NCI-H1436 treated with DMSO at 0.1 percent for 48 hours (cell line): Measurements from ENCODE around the gene TSPYL6.
"Not testable (repeated sequence)": the region's sequence is repeated elsewhere in the genome, so short reads cannot be mapped to it uniquely, and the experiment has no call there.

Source experiments
- DNase-seq: peaks from one replicate; lab custom pipeline; 2025; lab: John Stamatoyannopoulos, UW

TSPYL6 gene

DNA sequence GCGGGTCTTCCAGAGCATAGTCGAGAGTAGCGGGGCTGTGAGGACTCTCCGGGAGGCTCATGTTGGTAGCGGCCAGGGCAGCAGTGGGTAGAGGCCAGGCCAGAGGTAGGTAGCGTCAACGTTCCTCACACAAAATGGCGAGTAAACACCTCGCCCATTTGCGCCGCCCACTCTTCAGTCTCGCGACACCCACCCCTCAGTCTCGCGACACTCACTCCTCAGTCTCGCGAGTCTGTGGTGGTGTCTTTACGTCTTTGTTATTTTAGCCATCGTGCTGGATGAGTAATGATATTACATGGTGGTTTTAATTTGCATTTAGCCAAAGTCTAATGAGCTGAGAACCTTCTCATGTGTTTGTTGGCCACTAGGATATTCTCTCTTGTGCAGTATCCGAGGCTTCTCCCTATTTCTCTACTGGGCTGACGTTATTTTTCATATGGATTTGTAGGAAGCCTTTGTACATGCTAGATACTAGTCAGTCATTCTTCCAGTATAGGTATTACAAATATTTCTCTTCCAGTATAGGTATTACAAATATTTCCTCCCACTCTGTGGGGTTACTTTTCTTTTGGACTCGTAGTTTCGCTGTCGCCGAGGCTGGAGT lies at the start of gene TSPYL6:
Gene TSPYL6, minus strand, starts transcription at position 139 of the 604 bp plus-strand sequence. Its CDS starts 78 bp downstream, at position 61.
- DNase-seq: no peak

DNA sequence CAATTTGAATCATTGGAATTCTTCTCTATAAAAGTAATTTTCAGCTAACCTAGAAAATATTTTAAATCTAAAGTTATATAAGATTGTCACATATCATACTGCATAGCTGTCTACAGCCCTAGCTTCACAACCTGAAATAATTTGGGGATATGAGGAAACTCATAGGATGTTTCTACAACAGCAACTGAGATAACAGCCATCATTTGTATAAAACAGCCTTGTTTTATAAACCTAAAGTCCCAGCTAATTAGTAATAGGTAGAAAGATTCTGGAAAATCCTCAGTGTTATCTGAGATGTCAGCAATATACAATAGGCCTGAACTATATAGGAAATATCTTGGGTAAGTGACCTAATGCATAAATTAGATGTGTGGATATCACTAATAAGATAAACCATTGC lies 47.6 kb upstream of the TSPYL6 start:
- DNase-seq: no peak

DNA sequence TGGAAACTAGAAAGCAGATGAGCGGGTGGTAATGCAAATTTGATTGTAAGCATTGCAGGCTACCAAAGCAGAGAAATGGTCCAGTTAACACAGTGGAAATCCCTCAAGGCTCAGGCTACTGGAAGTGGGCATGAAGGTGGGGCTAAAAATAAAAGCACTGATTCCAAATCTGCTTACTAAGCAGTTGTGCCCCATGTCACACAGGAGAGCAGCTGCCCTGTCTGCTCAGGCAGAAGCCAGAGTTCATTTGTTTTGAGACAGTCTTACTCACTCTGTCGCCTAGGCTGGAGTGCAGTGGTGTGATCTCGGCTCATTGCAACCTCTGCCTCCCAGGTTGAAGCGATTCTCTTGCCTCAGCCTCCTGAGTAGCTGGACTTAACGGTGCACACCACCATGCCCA lies 42.5 kb upstream of the TSPYL6 start:
- no peak for DNase-seq

DNA sequence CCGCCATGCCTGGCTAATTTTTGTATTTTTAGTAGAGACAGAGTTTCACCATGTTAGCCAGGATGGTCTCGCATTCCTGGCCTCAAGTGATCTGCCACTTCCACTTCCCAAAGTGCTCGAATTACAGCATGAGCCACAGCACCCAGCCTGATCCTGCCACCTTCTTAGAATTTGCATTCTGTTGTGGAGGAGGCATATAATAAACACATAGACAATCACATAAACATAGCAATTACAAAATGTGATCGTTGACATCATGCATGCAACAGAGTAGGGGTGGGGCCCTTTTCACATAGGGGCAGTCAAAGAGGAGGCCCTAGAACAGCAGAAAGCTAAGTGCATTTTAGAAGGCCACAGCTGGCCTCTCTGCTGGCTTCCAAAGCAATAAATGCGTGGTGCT lies 39.9 kb upstream of the TSPYL6 start:
- DNase-seq: no peak

DNA sequence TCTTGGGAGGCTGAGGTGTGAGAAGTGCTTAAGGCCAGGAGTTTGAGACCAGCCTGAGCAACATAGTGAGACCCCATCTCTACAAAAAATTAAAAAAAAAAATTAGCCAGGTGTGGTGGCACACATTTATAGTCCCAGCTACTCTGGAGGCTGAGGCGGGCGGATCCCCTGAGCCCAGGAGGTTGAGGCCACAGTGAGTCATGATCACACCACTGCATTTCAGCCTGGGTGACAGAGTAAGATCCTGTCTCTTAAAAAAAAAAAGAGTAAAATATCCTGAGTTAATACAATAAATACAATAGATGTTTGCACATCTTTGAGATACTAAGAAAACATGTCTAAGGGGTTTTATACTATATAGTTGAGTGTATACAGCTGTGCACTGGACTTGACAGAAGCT lies 38.6 kb upstream of the TSPYL6 start:
- not testable (repeated sequence) for DNase-seq

DNA sequence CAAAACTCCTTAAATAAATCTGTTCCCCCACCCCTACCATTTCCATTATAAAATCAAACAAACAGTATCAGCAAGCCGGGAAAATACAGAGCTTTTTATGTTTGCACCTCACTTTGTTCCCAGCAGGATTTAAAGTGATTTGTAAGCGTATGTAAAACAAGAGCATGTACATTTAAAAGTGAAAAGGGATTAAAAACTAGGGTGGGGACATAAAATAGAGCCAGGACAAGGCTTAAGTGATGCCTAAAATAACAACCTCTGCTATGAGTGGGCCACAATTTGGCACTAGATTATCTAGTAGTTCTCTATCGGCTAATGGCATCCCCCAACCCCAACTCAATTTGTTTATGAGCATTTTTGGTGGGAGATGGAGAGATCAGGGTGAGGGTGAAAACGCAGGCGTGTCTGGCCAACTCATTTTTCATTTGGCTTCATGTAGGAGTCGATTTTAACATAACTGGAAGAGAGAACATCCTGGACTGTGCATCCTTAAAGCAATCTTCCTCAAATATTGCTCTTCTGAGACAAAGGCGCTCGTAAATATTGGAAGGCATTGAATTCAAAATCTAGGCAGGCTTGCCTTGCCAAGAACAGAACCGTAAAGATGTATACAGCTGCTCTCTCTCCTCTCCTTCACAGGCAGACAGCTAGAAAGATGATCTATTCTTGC lies 34.5 kb upstream of the TSPYL6 start:
- no peak for DNase-seq

DNA sequence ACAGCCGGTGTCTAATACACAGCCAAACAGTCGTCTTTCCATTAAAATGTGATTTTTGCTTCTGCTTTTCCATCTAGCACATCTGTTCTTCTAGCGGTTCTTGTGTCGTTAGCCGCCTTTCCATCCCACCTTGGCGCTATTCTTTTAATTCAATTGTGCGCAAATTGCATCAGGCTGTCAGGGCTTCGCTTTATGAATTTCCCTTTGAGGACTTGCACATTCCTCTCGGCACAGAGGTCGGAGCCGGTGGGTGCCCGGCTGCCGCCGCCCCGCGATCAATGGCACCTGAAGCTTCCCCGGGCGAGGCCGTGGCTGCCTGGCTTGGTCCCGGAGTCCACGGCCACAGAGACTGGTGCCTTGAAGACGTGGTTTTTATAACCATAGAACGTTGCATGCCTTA lies 33.9 kb upstream of the TSPYL6 start:
- DNase-seq: no peak

DNA sequence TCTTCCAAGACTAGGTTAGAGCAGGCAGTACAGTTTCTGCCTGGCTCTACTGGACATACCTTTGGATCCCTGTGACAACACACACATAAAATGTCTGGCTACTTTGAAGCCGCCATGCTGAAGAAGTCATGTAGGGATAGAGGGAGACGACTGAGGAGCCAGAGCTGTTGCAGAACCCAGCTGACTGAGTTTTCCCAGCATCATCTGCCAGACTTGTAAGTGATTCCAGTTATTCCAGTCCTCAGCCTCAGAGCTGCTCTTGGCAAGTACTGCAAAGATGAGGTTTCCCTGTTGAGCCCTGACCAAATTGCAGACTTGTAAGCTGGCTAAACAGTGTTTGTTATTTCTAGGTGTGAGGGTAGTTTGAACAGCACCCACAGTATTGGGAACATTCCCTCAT lies 31.5 kb upstream of the TSPYL6 start:
- DNase-seq: no peak

DNA sequence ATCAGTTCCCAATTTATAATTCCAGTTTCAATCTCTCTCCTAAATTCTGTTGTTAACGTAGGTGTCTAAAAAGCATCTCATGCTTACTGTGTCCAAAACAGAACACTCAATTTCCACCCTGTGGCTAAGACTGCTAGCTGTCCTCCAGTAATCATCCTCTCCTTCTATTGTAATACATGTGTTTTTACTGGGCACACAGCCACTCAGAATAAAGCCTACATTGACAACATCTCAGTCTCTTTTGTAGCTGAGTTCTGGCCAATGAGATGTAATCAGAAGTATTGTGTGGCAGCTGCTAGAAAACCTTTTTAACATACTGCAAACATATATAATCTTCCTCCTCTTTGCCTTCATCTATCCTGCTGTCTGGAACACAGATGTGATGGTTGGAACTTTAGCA lies 29.4 kb upstream of the TSPYL6 start:
- no peak for DNase-seq

DNA sequence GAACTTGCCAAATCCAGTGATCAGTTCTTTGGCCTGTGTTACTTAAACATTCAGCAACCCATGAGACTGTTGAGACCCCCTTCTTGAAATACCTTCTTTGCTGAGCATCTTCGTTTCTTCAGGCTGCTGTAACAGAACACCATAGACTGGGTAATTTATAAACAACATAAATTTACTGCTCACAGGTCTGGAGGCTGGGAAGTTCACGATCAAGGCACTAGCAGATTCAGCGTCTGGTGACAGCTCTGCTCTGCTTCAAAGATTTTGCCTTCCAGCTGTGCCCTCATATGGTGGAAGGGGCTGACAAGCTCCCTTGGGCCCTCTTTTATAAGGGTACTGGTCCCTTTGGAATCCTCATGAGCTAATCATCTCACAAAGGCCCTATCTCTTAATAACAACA lies 28.8 kb upstream of the TSPYL6 start:
- no peak for DNase-seq

DNA sequence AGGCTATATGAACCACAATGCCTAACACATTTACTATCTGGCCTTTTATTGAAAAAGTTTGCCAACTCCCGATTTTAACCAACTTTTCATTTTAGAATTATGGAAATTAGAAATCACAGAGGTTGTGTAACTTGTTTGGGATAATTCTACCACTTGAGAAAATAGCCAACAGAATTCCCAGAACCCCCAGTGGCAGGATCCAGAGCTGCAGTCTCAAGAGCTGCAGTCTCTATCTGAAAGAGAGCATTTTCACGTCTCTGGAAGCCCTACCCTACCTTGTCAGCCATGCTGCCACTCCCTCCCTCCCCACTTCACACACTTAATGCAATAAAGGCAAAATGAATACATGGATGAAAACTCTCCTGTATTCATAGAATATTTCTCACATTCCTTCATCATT lies 23.4 kb upstream of the TSPYL6 start:
- no peak for DNase-seq

DNA sequence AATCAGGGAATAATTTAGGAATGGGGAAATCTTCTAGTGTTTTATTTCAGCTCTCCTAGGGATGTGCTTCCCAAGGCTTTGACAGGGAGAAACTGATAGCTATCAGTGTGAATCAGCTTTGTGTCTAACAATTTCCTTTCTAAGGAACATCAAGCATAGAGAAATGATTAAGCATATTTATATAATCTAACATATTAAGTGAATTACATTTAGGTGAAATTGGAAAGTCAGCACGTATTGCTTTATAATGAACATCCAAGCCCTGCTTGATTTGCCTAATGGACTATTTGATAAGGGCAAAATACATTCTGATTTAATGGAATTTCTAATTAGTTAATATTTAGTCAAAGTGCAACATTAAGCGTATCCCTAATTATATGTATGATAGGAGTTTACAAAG lies 19.5 kb upstream of the TSPYL6 start:
- DNase-seq: no peak

DNA sequence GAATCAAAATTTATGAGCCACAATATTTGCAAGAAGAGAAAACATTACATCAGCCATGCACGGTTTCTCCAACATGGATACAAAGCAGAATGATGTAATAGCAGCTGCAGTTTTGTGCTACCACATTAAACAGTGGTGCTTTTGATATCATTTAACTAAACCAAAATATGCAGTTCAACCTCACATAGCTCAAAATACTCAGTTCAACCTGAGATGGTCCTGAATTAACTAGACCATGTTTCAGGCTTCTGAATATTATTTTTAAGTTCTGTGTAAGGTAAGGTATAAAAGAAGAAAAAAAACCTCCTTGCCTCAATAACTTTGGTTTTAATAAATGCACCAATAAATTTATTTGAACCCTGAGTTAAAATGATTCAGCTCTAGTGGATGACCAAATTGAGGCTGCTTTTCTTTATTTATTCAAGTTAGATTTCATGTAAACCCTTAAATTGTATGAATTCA lies 18.8 kb upstream of the TSPYL6 start:
- no peak for DNase-seq

DNA sequence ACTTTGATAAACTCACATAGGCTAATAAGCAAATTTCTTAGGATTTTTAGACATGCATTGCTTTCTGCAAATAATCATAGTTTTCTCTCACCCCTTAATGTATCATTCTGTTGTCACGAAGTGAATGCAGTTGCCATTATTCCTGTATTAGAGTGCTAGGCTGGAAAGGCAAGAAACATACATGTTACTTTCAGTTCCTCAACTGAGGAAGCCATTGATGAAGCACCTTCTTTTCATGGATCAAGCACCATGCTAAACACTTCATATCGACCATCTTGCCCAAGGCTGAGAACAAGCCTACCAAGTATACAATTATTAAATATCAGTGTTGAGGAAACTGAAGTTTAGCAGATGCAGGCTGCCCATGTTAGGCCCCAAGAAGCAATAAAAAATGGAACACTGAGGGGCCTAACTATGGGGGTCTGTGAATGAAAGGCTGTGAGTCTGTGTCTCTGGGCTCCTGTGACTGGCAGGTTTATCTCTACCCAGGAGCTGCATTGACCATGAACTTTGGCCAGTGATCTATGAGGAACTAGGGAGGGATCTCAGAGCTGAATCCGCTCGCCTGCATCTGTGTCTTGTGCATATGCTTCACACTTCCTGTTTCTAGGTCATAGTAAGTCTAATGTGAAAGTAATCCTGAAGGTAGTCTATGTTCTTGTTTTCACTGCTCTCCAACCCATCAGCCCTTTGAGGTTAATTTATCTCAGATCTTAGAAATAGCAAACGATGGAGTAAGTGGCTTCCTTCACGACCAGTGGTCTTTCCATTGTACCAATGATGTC lies 16.0 kb upstream of the TSPYL6 start:
- no peak for DNase-seq

DNA sequence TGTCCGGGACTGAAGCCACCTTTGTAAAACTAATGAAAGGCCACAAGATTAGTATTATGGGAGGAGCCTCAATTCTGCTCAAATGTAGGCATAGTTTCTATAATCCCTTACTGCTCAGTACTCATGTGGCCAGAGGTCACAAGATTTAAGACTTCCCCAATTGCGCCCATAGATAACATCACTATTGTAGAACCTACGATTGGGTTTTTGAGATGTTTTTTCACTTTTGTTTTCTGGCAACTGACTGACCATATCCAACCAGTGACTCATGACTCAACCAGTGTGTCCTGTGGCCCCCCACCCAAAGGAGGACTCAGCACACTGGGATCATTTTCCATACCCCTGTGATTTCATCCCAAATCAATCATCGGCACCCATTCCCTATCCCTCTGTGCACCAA lies 15.2 kb upstream of the TSPYL6 start:
- no peak for DNase-seq

DNA sequence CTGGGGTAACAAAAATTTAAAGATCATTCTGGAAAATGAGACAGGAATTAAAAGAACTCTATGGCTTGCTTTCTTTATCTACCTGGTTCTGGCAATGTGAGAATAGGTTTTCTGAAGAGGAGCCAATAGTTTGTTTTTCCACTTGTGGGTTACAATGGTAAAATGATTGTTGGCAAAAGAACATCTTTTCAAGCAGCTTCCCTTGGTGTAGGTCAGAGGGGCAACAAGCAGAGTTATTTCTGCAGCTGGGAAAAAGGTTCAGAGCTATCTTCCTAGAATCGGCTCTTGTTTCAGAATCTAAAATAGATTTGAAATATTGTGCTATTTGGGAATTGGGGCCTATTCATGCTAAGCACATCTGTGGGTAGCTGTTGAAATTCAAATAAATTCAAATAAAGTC lies 11.5 kb upstream of the TSPYL6 start:
- no peak for DNase-seq

DNA sequence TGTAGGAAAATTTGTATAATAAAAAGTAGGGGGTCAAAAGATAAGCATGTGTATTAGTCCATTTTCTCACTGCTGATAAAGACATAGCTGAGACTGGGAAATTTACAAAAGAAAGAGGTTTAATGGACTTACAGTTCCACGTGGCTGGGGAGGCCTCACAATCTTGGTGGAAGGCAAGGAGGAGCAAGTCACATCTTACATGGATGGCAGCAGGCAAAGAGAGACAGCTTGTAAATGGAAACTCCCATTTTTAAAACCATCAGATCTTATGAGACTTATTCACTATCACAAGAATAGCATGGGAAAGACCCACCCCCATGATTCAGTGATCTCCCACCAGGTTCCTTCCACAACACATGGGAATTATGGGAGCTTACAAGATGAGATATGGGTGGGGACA lies 9.1 kb upstream of the TSPYL6 start:
- not testable (repeated sequence) for DNase-seq

DNA sequence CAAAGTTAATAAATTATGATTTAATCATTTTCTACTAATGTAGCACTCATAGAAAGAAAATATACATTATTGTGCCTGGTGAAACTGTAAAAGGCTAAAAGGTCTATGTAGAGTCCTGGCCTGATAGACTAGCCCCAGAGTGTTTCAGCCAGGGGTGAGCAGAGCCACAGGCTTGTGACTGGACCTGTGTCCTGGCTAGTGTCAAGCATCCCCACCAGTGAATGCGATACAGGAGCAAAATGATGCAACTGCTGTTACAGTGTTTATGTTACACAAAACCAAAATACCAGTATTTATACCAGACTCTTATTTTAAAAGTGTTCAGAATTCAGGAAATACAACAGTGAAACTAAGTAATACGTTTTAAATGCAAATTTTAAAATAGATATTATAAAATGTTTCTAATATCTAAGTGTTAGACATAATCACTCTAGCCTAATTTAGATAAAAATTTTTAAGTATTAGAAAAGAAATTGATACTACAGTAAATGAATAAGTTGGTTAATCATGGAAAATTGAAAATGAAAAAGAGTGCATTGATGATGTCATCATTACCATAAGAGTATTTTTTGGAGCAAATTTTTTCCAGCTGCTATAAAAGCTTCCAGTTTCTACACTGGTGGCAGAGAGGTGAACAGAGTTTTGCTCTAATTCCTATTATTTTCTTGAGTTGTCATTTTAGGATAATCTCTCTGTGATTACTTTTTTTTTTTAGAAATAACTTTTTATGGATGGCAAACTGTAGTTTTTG lies 6.2 kb upstream of the TSPYL6 start:
- DNase-seq: no peak

DNA sequence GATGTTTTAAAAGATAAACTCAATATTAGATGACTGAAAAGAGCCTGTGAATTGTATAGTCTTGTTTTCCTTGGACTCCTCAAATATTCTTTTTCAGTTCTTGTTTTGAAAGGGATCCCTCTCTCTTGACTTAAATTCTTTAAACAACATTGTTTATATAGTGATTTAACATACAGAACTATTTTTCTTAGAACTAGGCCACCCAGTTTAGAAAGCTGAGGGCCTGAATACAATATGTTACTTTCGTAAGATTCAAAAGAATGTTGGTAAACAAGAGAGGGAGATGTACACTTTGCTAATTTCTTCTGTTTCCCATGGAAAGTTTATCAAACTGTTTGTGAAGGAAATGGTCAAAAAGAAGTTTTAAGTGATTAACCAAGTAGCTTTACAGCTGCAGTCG lies 5.5 kb upstream of the TSPYL6 start:
- DNase-seq: no peak

DNA sequence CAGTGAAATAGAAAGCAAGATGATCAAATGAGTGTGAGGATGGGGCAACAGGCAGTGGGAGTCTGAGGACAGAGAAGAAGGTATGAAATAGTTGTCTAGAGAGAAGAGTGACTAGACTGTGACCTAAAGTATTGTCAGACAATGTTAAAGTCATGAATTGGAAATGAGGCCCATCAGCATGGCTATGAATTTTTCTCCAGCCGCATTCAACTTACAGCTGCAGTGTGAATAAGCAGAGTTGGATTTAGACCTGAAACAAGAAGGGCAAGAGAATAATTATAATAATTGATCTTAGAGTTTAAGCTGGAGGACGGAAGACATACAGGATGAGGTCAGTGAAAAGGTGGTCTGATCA lies 4.2 kb upstream of the TSPYL6 start:
- DNase-seq: no peak

DNA sequence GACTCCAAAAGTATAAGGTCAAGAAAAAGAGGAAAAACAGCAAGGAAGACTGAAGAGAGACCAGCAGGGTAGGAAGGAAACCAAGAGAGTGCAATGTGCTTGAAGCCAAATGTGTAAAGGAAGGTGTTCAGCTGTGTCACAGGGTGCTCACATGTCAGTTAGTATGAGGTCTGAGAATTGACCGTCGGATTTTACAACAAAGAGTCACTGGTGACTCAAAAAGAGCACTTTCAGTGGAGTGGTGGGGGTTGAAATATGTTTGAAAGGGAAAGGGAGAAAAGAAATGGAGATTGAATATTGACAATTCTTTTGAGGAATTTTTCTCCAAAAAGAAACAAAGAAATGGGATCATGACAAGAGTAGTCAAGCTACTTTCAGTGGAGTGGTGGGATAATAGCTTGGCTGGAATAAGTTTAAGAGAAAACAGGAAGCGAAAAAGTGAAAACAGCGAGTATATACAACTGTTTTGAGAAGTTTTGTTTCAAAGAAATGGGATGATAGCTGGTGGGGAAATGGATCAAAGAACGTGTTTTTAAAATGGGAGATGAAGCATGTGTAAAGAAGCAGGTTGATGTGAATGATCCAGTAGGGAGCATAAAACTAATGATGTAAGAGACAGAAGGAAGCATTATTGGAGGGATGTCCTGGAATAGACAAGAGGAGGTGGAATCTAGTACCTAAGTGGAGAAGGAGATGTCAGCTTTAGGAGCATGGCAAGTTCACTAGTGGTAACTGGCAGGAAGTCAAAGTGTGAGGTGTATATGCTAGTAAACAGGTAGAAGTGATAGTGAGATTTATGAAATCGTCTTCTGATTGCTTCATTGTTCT lies 3.6 kb upstream of the TSPYL6 start:
- no peak for DNase-seq

DNA sequence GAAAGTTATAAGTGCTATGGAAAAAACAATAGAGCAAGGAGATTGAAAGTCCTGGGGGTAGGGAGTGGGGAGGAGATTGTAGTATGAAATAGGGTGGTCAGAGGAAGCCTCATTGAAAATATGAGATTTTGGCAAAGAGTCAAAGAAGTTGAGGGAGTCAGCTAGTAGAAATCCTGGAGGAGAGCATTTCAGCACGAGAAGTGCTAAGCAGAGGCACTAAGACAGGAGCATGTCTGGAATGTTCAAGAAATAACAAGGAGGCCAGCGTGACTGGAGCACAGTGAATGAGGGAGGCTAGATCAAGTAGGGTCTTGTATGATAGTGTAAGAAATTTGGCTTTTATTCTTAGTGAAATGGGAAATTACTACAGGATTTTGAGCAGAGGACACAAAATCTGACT lies 2.1 kb upstream of the TSPYL6 start:
- no peak for DNase-seq
